ENCODE data around the gene CFAP61.
"Not testable (repeated sequence)": the region's sequence is repeated elsewhere in the genome, so short reads cannot be mapped to it uniquely, and the experiment has no call there.

CFAP61 gene

DNA sequence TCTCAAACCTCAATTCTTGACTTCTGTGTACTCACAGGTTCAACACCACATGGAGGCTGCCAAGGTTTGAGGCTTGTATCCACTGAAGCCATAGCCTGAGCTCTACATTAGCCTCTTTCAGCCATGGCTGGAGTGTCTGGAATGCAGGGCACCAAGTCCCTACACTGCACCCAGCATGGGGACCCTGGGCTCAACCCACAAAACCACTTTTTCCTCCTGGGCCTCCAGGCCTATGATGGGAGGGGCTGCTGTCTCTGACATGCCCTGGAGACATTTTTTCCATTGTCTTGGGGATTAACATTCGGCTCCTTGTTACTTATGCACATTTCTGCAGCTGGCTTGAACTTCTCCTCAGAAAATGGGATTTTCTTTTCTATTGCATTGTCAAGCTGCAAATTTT is 192.1 kb downstream of the CFAP61 start:
- DNase-seq: not testable (repeated sequence)

- DNase-seq: no peak
Measured at GRCh38 chr20:20246996-20247633, 194.8 kb downstream of the CFAP61 start.

GRCh38 chr20:20248620-20249200 is 196.4 kb downstream of the CFAP61 start:
- DNase-seq: no peak

- no peak for DNase-seq
Measured at GRCh38 chr20:20251317-20251716, 199.0 kb downstream of the CFAP61 start.

GRCh38 chr20:20251836-20252235 is 199.5 kb downstream of the CFAP61 start:
- no peak for DNase-seq

GRCh38 chr20:20253039-20253743 is 200.9 kb downstream of the CFAP61 start:
- no peak for DNase-seq

DNA sequence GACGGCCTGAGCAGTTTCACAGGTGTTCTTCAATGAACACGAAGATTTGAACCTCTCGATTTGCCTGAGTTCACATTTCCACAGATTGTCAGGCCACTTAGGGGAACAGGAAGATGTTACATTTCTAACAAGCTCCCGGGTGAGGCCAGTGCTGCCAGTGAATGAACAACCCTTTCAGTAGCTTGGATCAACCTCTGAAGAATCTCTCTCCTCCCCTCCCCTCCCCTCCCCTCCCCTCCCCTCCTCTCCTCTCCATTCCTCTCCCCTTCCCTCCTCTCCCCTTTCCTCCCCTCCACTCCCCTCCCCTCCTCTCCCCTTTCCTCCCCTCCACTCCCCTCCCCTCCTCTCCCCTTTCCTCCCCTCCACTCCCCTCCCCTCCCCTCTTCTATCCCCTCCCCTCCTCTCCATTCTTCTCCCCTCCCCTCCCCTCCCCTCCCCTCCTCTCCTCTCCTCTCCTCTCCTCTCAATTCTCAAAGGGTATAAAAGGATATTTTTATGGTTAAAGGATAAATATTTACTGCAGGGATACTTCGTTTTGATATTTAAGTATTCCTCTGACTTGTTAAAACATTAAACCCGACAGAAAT is 201.5 kb downstream of the CFAP61 start:
- DNase-seq: no peak

DNA sequence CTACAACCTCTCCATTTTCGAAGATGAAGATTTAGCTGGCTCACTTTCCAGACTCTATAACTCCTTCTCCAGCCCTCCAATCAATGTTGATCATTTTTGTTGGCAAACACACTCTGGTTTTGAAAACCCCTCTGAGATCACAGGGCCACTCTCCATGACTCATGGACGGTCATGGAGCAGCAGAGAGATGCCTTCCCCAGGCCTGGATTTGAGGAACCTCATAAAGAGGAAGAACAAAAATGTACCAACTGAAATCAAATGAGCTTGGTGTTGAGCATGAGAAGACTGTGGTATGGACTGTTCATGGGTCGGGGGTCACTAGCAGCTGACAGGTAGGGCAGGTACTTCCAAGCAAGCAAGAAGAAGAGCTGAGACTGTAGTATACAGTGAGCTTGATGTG is 202.8 kb downstream of the CFAP61 start:
- peak; percentile 6 for DNase-seq

DNA sequence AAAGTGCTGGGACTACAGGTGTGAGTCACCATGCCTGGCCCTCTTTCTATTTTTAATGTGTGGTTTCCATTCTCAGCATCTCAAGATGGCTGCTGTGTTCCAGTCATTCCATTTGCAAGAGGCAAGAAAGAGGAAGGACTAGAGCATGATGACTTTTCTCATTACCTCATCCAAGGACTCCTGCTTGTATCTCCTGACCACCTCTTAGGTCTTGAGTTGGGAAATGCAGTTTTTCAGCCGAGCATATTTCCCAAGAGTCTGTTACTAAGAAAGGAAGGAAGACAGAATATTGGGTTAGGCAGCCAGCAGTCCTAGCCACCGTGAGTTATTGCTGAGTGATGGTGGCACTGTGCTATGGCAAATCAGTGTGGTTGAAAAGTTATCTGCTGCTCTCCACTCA is 207.2 kb downstream of the CFAP61 start:
- DNase-seq: no peak

GRCh38 chr20:20261159-20261558 is 208.8 kb downstream of the CFAP61 start:
- no peak for DNase-seq

DNA sequence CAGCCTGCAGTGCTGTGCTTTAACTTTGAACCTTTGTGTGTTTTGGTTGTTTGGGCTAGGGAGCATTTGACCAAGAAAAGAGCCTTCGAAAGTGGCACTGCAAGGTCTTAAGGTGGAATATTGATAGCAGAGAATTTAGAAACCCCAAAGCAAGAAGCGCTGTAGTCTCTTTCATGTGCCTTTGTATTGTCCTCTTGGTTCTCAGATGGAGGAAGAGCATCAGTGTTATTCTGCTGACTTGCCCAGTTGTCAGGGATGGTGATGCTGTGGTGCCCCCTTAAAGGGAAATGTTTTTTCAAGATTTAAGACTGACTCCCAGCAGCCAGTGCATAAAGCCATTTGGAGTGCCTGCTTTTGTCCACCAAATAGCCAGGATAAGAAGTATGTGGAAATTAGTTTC is 212.9 kb downstream of the CFAP61 start:
- no peak for DNase-seq

- DNase-seq: no peak
Measured at GRCh38 chr20:20266552-20266951, 214.2 kb downstream of the CFAP61 start.

- no peak for DNase-seq
Measured at GRCh38 chr20:20267685-20268370, 215.5 kb downstream of the CFAP61 start.

- DNase-seq: no peak
Measured at GRCh38 chr20:20271271-20271670, 218.9 kb downstream of the CFAP61 start.

DNA sequence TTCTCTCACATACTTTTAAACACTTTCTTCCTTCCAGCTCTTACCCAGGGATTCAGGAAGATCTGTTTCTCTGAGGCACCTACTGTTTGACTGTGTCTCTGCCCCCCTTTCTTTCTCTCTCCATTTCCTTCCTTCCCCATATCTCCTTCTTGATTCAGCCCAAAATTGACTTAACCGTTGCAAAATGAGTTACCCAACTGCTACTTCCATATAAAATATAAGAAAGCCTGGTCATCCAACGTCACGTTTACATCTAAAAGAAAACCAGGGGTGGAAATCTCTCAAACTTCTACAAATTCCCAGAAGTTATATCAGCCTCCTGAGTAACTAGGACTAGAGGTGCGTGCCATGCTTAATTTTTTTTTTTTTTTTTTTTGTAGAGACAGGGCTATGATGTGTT is 220.4 kb downstream of the CFAP61 start:
- no peak for DNase-seq

DNA sequence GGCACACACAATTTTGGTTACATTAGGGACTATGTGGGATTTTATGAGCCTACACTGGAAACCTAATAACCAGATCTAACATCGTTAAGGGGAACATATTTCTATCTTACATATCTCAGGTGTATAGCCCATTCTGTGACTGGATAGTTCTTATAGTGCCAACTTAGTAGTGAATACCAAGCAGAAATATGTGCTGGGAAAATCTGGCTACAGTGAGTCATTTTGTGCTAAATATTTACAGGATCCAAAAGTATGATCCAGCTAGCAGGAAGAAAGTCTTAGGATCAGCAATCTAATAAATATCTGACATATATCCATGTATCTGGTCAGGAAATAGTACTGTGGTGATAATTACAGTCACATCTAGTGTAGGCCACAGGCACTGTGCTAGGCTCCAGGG is 221.0 kb downstream of the CFAP61 start:
- no peak for DNase-seq

- no peak for DNase-seq
Measured at GRCh38 chr20:20274821-20275220, 222.5 kb downstream of the CFAP61 start.

- no peak for DNase-seq
Measured at GRCh38 chr20:20275636-20276035, 223.3 kb downstream of the CFAP61 start.

DNA sequence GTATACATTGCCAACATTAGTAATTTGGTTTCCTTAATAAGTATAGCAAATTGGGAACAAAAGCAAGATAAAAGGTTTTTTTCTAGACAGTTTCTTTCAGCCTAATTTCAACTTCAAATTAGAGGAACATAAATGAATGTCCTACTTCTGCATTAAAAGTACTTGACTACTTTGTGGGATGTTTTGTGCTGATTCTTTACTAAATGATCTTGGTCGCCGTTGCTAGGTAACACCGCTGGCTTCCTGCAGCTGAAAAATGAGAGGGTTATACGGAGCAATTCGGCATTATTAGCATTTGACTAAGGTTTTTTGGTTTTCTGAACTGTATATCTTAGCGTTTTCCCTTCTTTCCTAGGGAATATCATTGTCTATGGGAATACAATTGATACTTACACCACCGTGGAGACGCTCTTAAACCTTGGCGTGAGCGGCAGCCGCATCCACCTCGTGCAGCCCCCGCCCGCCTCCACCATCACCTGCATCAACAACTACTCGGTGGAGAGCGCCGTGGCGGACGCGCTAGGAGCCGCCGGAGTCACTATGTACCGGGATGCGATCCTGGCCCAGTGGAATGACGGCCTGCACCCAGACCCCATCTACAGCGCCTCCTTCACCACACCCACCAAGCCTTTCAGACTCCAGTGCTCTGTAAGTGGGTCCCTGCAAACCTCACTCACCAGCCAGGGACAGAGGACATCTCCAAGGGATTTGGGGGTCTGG is 224.6 kb downstream of the CFAP61 start:
- DNase-seq: no peak

DNA sequence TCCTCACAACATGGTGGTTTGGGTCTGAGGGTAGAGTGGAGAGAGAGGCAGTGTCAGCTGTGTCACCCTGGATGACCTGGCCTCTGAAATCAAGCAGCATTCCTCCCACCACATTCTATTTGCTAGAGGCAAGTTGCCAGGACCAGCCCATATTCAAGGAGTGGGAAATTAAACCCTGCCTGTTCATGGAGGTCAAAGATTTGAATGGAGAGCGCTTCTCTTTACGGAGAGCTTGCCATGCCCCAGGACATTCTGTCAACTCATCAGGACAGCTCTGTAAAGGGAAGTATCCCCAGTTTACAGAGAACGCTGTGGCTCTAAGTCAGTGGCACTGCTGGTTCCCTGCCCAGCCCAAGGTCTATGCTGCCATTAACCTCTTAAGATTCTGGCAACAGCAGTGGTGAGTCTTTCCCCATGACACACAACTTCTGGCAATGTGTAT is 225.6 kb downstream of the CFAP61 start:
- DNase-seq: no peak

GRCh38 chr20:20286061-20286460 is 233.7 kb downstream of the CFAP61 start:
- DNase-seq: no peak

DNA sequence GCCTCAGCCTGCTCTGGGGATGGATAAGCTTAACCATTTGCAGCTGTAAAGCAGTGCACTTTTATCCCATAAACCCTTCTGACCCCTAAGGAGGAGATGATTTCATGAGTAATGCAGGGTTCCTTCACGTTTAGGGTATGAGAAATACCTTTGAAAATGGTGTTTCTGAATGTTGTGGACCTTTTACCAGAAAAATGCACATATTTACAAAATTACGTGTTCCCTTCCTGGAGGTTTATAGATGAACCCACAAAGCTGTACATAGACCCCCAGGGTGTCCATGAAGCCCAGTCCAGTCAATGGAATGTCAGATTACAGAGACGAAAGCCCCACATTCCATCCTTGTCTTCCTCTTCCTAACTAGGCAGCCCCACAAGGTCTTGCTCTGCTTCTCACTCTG is 237.0 kb downstream of the CFAP61 start:
- no peak for DNase-seq

- DNase-seq: no peak
Measured at GRCh38 chr20:20292472-20292871, 240.1 kb downstream of the CFAP61 start.

All from CD4-positive, alpha-beta T cell treated with Interleukin-10 for 1 hour (primary cell).